Stimulated activated CD4-positive, alpha-beta T cell treated with anti-CD3 and anti-CD28 coated beads, Interleukin-4, amount 100 ng/mL, for 1 hour (primary cell): ENCODE measurements around the gene ZNF862.
A peak's percentile ranks its signal among the peaks of the same experiment; 100 is the strongest.

Experiments used
- DNase-seq: peaks from one replicate; pipeline ENCODE4 v3.0.0-alpha.2; 2020

ZNF862 gene

GRCh38 chr7:149846436-149847046 lies 8.4 kb downstream of the ZNF862 start:
- no peak for DNase-seq

DNA sequence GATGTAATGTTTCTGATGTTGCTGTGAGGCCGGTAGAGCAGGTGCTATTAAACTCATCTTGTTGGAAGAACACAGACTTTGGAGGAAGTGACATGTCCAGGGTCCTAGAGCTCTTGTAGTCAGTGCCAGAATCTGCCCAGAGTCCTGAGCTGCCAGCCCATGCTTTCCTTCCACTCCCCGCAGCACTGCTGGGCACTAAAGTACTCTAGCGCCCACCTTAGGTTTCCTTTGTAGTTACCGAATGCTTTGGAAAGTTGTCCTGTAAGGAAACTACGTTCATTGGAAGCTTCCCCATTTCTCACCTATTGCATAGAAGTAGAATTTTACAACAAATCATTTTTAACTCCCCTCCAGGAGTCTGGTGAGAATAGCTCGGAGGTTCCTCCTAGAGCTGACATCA lies 11.0 kb downstream of the ZNF862 start:
- no peak for DNase-seq

DNA sequence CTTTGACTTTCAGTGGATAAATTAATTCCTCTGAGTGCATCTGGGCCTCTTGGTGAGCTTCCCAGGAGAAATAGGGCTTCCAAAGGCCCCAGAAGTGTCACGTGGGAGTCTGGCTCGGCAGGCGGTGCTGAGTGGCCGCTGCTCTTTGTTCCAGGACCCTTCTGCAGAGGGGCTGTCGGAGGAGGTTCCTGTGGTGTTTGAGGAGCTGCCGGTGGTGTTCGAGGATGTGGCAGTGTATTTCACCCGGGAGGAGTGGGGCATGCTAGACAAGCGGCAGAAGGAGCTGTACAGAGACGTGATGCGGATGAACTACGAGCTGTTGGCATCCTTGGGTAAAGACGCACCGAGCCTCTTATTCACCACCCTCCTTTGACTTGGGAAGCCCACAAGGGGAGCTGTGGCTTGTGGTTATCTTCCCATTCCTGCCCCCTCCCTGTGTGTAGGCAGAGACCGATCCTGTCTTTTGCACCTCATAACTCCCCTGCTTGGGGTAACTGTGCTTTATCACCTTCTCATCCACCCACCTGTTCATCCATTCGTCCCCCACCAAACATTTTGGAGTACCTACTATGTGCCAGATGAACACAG lies 11.9 kb downstream of the ZNF862 start:
- no peak for DNase-seq

DNA sequence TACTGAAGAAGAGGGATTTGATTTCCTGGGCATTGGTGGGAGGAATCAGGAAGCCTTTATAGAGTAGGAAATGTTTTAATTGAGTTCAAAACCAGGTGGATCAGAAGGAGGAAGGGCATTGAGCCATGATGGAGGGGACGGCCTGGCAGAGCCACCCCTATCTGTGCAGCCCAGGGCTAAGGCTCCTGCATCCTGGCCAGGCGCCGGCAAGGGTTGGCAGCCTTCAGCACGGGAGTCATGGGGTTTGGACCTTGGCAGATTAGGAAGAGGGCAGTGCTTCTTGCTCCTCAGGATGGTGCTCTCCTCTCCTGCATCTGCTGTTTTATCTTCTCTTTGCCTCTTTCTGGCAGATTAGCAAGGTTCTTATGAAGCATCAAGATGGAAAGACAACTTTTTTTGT lies 12.5 kb downstream of the ZNF862 start:
- no peak for DNase-seq

GRCh38 chr7:149851449-149851848 lies 13.3 kb downstream of the ZNF862 start:
- no peak for DNase-seq

DNA sequence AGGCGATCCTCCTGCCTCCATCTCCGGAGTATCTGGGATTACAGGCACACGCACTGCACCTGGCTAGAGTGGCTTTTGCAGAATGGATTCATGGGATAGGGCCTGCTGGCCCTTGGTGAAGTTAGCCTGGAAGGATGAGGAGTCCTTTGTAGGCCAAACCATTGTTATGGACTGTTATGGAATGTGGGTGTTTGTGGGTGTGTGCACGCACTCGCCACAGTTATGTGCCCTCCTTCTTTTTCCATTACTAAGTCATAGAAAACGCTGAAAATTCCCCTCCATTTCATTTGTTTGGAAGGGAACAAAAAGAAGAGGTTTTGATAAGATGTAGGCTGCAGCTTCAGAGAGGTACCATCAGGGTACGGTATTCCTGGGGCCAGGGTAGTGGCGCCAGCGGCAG lies 15.0 kb downstream of the ZNF862 start:
- no peak for DNase-seq

GRCh38 chr7:149854611-149855360 lies 16.6 kb downstream of the ZNF862 start:
- DNase-seq = no peak

GRCh38 chr7:149855361-149856305 lies 17.5 kb downstream of the ZNF862 start:
- DNase-seq = no peak

GRCh38 chr7:149856583-149856982 lies 18.4 kb downstream of the ZNF862 start:
- no peak for DNase-seq

- no peak for DNase-seq
These were observed 21.2 kb downstream of the ZNF862 start for GRCh38 chr7:149859369-149859768.

DNA sequence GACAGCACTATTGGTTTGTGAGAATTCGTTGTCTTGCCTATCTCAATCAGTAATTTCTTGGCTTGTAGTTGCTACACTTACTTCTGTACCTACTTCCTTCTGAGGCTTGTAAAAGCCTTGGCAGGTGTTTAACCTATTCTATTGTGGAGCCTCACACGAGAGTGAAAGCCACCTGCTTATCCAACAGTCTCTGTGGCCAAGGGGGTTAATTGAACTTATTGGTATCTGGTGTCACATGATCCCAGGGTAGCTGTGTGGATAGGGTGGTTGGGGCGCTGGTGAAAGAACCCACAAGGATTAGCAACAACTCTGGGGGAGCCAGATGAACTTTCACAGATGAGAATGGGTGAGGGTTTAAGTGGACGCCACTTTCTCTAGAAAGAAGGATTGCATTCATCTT lies 21.7 kb downstream of the ZNF862 start:
- no peak for DNase-seq

DNA sequence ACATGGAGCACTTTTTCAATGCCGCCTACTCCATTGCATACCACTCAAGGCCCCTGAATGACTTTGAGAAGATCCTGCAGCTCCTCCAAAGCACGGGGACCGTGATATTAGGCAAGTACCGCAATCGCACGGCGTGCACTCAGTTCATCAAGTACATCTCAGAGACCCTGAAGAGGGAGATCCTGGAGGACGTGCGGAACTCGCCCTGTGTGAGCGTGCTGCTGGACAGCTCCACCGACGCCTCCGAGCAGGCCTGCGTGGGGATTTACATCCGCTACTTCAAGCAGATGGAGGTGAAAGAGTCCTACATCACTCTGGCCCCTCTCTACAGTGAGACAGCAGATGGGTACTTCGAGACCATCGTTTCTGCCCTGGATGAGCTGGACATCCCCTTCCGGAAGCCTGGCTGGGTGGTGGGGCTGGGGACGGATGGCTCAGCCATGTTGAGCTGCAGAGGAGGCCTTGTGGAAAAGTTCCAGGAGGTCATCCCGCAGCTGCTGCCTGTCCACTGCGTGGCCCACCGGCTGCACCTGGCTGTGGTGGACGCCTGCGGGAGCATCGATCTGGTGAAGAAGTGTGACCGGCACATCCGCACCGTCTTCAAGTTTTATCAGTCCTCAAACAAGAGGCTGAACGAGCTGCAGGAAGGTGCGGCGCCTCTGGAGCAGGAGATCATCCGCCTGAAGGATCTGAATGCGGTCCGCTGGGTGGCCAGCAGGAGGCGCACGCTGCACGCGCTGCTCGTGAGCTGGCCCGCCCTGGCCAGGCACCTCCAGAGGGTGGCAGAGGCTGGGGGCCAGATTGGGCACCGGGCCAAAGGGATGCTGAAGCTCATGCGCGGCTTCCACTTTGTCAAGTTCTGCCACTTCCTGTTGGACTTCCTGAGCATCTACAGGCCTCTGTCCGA lies 22.9 kb downstream of the ZNF862 start:
- no peak for DNase-seq

- DNase-seq = no peak
These were observed 23.5 kb downstream of the ZNF862 start for GRCh38 chr7:149861728-149862045.

- DNase-seq = no peak
These were observed 24.0 kb downstream of the ZNF862 start for GRCh38 chr7:149862156-149862555.

DNA sequence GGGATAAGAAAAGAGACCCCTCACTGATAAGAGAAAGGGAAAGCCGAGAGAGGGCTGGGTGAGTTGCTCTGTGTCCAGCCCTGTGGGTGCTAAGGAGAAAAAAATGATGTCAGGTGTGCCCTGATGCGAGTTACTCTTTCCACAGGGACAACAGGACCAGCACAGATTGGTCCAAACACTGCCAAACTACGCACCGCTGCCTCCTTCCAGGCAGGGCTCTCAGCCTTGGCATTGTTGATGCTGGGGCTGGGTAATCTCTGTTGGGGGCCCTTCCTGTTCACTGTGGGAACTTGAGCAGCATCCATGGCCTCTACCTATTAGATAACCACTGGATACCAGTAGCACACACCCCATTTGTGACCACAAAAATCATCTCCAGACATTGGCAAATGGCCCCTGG lies 25.3 kb downstream of the ZNF862 start:
- no peak for DNase-seq

DNA sequence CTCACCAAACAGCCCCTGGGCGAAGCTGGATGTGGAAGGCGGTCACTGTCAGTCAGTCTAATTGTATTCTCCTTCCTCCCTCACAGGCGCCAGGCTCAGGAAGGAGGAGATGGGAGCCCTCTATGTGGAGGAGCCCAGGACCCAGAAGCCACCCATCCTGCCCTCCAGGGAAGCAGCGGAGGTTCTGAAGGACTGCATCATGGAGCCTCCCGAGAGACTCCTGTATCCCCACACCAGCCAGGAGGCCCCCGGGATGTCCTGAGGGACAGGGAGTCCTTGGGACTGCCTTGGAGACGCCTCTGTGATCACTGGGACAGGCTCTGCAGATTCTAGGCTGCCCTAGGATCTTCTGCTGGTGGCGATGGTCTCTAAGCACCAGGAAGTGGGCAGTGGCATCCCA lies 25.8 kb downstream of the ZNF862 start:
- no peak for DNase-seq

DNA sequence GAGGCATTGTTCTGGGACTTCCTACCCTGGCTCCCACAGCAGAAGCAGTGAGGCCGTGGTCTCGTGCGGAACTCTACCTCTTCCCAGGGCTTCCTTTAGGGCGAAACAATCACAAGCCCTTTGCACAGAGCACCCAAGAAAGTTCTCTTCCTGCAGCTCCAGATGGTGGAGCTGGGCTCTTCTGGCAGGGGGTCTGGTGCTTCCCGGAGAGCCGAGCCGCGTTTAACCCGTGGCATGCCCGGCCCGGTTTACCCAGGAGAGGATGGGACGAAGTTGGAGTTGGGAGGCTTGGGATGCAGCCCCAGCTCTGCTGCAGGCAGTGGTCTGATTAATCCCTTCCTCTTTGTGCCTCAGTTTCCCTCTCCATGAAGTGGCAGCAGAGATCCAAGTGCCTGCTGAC lies 26.6 kb downstream of the ZNF862 start:
- no peak for DNase-seq

GRCh38 chr7:149865437-149865836 lies 27.3 kb downstream of the ZNF862 start:
- DNase-seq = peak; percentile 48

DNA sequence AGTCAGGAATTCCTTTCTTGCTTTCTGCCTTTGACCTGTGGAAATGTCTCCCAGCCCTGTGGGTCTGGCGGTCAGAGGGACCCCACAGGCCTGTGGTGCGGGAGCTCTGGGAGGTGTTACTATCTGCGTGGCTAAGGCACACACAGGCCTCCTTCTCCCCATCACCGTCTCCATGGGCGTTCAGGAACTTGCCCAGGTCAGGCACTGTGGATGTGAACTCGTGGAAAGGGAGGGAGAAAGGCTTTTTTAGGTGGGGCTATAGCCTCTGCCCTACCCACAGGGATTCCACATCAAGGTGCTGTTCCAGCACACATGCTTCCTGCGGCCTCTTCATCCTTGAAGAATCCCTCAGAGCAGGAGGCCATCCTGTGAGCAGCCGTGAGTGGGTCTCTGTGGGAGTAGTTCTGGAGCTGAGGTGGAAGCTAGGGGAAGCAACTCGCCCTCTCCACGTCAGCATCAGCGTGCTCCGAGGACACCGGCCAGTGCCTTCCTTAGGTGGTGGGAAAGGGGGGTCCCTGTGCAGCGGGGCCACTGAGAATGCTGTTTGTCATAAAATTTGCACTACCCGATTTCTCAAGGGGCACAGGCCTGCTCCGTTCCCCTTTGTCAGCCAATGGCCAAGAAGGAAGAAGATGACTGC lies 28.1 kb downstream of the ZNF862 start:
- DNase-seq = no peak

GRCh38 chr7:149866779-149867447 lies 28.7 kb downstream of the ZNF862 start:
- DNase-seq = no peak
